HEK293 (cell line): ENCODE measurements around the gene QARS1.

ENCODE experiments used
- CTCF ChIA-PET: fragments of 350-600 bp; formaldehyde crosslinking; extraction: SDS; loops from one replicate; lab custom pipeline; 2021; ENCODE audit warnings: antibody characterized with exemption; lab: Yijun Ruan, JAX
- POLR2A ChIA-PET: fragments of 300-600 bp; formaldehyde crosslinking; extraction: SDS; loops from one replicate; lab custom pipeline; 2020; ENCODE audit warnings: antibody characterized with exemption, inconsistent platforms; lab: Yijun Ruan, JAX
- H3K27ac ChIP-seq: fragments of 200-500 bp; sonication (Bioruptor generic); 2 replicates; pipeline ENCODE4 v1.5.1; 2014; ENCODE audit warnings: low read depth, low read length, control low read depth, inconsistent platforms; ENCODE audit errors: extremely low read depth
- H3K36me3 ChIP-seq, 2 experiments: fragments of 200-500 bp in 1 of 2; sonication (Bioruptor generic) in 1 of 2; 1 replicate in 1 of 2; 2 replicates in 1 of 2; pipeline ENCODE4 v1.5.1; 2014 to 2017; ENCODE audit warnings: inconsistent platforms in 2 of 2, low read length in 2 of 2; ENCODE audit not compliant: control insufficient read depth in 2 of 2, insufficient read depth in 1 of 2
- H3K4me1 ChIP-seq: fragments of 200-500 bp; sonication (Bioruptor generic); 2 replicates; pipeline ENCODE4 v1.5.1; 2014; ENCODE audit warnings: mild to moderate bottlenecking, low read length, inconsistent platforms; ENCODE audit not compliant: control insufficient read depth, insufficient read depth
- H3K4me3 ChIP-seq: 2 replicates; pipeline ENCODE4 v1.5.1; 2011; ENCODE audit warnings: low read depth, mild to moderate bottlenecking, control low read depth, low read length, moderate library complexity
- H3K9me3 ChIP-seq: fragments of 200-500 bp; sonication (Bioruptor generic); 2 replicates; pipeline ENCODE4 v1.5.1; 2014; ENCODE audit warnings: low read depth, low read length, inconsistent platforms; ENCODE audit not compliant: control insufficient read depth, insufficient read depth
- BCL11B ChIP-seq: fragments of 450-650 bp; formaldehyde crosslinking; IDR thresholded peaks from 2 replicates; pipeline ENCODE4 v1.5.1; 2016; ENCODE audit warnings: low read depth, missing biosample characterization, missing genetic modification characterization
- EGR2 ChIP-seq: fragments of 450-650 bp; formaldehyde crosslinking; IDR thresholded peaks from 2 replicates; pipeline ENCODE4 v1.5.1; 2016; ENCODE audit warnings: low read depth, missing biosample characterization, missing genetic modification characterization
- TRIM28 ChIP-seq: IDR thresholded peaks from 2 replicates; pipeline ENCODE4 v1.6.1; 2011; ENCODE audit warnings: low read length, control low read depth, borderline replicate concordance
- ZFHX2 ChIP-seq: fragments of 450-650 bp; formaldehyde crosslinking; conservative IDR thresholded peaks from 2 replicates; pipeline ENCODE4 v1.5.1; 2016; ENCODE audit warnings: missing biosample characterization, missing genetic modification characterization
- ZNF10 ChIP-seq: fragments of 450-650 bp; formaldehyde crosslinking; IDR thresholded peaks from 2 replicates; pipeline ENCODE4 v1.5.1; 2017; ENCODE audit warnings: missing biosample characterization, missing genetic modification characterization
- ZNF513 ChIP-seq: fragments of 450-650 bp; IDR thresholded peaks from 2 replicates; pipeline ENCODE4 v1.5.1; 2018; ENCODE audit warnings: missing biosample characterization, missing genetic modification characterization
- ZNF530 ChIP-seq: fragments of 450-650 bp; formaldehyde crosslinking; IDR thresholded peaks from 2 replicates; pipeline ENCODE4 v1.5.1; 2016; ENCODE audit warnings: low read depth, missing biosample characterization, missing genetic modification characterization
- ZNF571 ChIP-seq: fragments of 450-650 bp; formaldehyde crosslinking; IDR thresholded peaks from 2 replicates; pipeline ENCODE4 v1.5.0; 2017; ENCODE audit warnings: missing biosample characterization, missing genetic modification characterization
- ZNF623 ChIP-seq: fragments of 450-650 bp; formaldehyde crosslinking; IDR thresholded peaks from 2 replicates; pipeline ENCODE4 v1.5.1; 2016; ENCODE audit warnings: missing biosample characterization, missing genetic modification characterization
- ZNF658 ChIP-seq: fragments of 450-650 bp; formaldehyde crosslinking; IDR thresholded peaks from 2 replicates; pipeline ENCODE4; 2016; ENCODE audit warnings: missing biosample characterization, missing genetic modification characterization
- ZNF785 ChIP-seq: fragments of 450-650 bp; formaldehyde crosslinking; IDR thresholded peaks from 2 replicates; pipeline ENCODE4 v1.5.1; 2016; ENCODE audit warnings: missing biosample characterization, missing genetic modification characterization
- ZSCAN16 ChIP-seq: fragments of 450-650 bp; formaldehyde crosslinking; IDR thresholded peaks from 2 replicates; pipeline ENCODE4 v1.5.1; 2016; ENCODE audit warnings: missing biosample characterization, missing genetic modification characterization
- ZSCAN30 ChIP-seq: fragments of 450-650 bp; IDR thresholded peaks from 2 replicates; pipeline ENCODE4 v1.5.1; 2018; ENCODE audit warnings: missing biosample characterization, mild to moderate bottlenecking, missing genetic modification characterization, moderate library complexity
- TF ChIP-seq, protein P1 (sequence below): fragments of 450-650 bp; formaldehyde crosslinking; IDR thresholded peaks from 2 replicates; pipeline ENCODE4 v1.5.1; 2016; ENCODE audit warnings: missing biosample characterization, missing genetic modification characterization
- TF ChIP-seq, protein P2 (sequence below): fragments of 450-650 bp; formaldehyde crosslinking; IDR thresholded peaks from 2 replicates; pipeline ENCODE4 v1.5.1; 2016; ENCODE audit warnings: missing biosample characterization, missing genetic modification characterization

QARS1 gene

GRCh38 chr3:49131576-49131975 is 27.0 kb upstream of the QARS1 start:
- POLR2A ChIA-PET: interaction anchor here (0.9 to 3.4 kb wide), 4 partner anchors 11 to 280 kb away, joined by 3 to 31 read pairs (median 6); partner anchors contain the start of genes QRICH1, RHOA and USP19
- Histone ChIP-seq H3K27ac (no peak overlapping the region), H3K4me1 (no peaks in the 10 kb centered on the region; the same call in 1 of the 2 replicates), H3K9me3 (no peaks in the 10 kb centered on the region), H3K4me3 (no peak overlapping the region), H3K36me3 (peaks cover 0 to 39% of the 10 kb centered on the region in 2 experiments; a peak in 2 of 3 replicates)
- CTCF ChIA-PET: interaction anchor here (0.6 kb wide), 1 partner anchor 393 kb away, joined by 4 read pairs; no protein-coding TSS in a partner anchor
- no peak for TF ChIP-seq ZNF785
- peak; percentile 49; the same call in 1 of the 2 replicates for TF ChIP-seq ZNF623 (tag by site-specific recombination)

GRCh38 chr3:49131040-49131439 is 26.5 kb upstream of the QARS1 start:
- Histone ChIP-seq H3K36me3 (peaks cover 0 to 41% of the 10 kb centered on the region in 2 experiments; a peak in 2 of 3 replicates), H3K27ac (no peak overlapping the region), H3K9me3 (no peaks in the 10 kb centered on the region), H3K4me3 (no peak overlapping the region), H3K4me1 (no peaks in the 10 kb centered on the region; the same call in 1 of the 2 replicates)
- TF ChIP-seq ZNF658 (tag by site-specific recombination) (no peak), ZNF513 (no peak), ZNF10 (no peak), ZSCAN16 (tag by site-specific recombination) (no peak), BCL11B (no peak), ZSCAN30 (no peak), ZNF530 (tag by site-specific recombination) (no peak)
- TF ChIP-seq, protein P1, sequence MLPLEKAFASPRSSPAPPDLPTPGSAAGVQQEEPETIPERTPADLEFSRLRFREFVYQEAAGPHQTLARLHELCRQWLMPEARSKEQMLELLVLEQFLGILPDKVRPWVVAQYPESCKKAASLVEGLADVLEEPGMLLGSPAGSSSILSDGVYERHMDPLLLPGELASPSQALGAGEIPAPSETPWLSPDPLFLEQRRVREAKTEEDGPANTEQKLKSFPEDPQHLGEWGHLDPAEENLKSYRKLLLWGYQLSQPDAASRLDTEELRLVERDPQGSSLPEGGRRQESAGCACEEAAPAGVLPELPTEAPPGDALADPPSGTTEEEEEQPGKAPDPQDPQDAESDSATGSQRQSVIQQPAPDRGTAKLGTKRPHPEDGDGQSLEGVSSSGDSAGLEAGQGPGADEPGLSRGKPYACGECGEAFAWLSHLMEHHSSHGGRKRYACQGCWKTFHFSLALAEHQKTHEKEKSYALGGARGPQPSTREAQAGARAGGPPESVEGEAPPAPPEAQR: no peak
- TF ChIP-seq, protein P2, sequence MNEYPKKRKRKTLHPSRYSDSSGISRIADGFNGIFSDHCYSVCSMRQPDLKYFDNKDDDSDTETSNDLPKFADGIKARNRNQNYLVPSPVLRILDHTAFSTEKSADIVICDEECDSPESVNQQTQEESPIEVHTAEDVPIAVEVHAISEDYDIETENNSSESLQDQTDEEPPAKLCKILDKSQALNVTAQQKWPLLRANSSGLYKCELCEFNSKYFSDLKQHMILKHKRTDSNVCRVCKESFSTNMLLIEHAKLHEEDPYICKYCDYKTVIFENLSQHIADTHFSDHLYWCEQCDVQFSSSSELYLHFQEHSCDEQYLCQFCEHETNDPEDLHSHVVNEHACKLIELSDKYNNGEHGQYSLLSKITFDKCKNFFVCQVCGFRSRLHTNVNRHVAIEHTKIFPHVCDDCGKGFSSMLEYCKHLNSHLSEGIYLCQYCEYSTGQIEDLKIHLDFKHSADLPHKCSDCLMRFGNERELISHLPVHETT: no peak
- ChIA-PET POLR2A (interaction anchor here (0.6 to 3.4 kb wide), 2 partner anchors 10 to 25 kb away, joined by 4 to 31 read pairs; partner anchors contain the start of gene USP19), CTCF (interaction anchor here (0.6 kb wide), 1 partner anchor 393 kb away, joined by 4 read pairs; no protein-coding TSS in a partner anchor)

DNA sequence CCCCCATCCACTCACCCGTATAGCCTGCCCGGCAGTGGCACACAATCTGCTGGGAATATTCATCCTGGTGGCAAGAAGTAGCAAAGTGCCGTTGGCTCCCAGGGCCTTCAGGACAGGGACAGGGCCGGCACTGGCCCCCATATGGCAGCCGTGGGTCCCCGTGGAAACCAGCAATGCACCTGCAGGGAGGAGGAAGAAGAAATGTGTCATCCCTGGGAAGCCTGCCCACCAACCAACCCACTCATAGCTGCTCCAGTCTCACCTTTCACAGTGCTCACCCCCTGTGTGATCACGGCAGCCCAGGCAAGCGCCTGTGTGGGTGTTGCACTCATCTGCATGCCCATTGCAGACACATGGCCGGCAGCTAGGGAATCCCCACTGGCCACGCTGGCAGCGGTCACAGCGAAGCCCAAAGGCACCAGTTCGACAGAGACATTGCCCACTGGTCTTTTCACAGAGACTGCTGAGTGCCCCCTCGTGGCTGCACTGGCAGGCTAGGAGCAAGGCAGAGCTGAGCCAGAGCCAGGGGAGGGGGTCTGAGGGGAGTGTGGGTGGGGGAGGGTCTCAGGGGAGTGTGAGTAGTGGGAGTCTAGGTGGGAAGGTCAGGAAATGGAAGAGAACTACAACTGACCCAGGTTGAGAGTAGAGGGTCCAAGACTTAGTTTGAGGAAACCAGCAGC is 20.6 kb upstream of the QARS1 start:
- Histone ChIP-seq H3K4me1 (no peaks in the 10 kb centered on the region), H3K9me3 (no peaks in the 10 kb centered on the region), H3K36me3 (peaks cover 0 to 74% of the 10 kb centered on the region in 2 experiments; a peak in 2 of 3 replicates), H3K4me3 (no peak overlapping the region), H3K27ac (no peak overlapping the region)
- TF ChIP-seq ZFHX2 (peak; percentile 76), TRIM28 (no peak), ZNF571 (tag by site-specific recombination) (no peak), EGR2 (tag by site-specific recombination) (peak; percentile 65)
- CTCF ChIA-PET: no interaction called here
- POLR2A ChIA-PET: interaction anchor here (0.6 kb wide), 1 partner anchor 284 kb away, joined by 3 read pairs; no protein-coding TSS in a partner anchor
